B cell (primary cell): Measurements from ENCODE around the gene CDC25A.

ENCODE experiments used
- EZH2 ChIP-seq: IDR thresholded peaks from 2 replicates; pipeline ENCODE4 v1.6.1; 2012; ENCODE audit warnings: borderline replicate concordance, low read depth, mild to moderate bottlenecking, moderate library complexity, low read length; ENCODE audit not compliant: insufficient read depth, poor library complexity, severe bottlenecking
- TF ChIP-seq, protein P1 (sequence below): fragments of 200-600 bp; IDR thresholded peaks from one replicate; pipeline ENCODE4 v1.8.0; 2022; ENCODE audit warnings: antibody characterized with exemption, mild to moderate bottlenecking

DNA sequence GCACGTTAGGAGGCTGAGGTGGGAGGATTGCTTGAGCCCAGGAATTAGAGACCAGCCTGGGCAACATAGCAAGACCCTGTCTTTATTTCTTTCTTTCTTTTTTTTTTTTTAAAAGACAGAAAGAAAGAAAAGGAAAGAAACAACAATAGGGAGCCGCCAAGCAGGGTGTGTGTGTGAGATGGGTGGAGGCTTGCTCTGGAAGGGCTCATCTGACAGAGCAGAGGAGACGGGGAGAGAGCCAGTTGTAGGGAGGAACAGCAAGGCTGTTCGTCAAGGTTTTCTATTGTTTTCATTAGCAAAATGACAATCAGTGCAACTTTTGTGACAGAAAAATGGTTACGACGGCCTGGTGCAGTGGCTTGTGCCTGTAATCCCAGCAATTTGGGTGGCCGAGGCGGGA lies 69.3 kb downstream of the CDC25A start:
- TF ChIP-seq, protein P1, sequence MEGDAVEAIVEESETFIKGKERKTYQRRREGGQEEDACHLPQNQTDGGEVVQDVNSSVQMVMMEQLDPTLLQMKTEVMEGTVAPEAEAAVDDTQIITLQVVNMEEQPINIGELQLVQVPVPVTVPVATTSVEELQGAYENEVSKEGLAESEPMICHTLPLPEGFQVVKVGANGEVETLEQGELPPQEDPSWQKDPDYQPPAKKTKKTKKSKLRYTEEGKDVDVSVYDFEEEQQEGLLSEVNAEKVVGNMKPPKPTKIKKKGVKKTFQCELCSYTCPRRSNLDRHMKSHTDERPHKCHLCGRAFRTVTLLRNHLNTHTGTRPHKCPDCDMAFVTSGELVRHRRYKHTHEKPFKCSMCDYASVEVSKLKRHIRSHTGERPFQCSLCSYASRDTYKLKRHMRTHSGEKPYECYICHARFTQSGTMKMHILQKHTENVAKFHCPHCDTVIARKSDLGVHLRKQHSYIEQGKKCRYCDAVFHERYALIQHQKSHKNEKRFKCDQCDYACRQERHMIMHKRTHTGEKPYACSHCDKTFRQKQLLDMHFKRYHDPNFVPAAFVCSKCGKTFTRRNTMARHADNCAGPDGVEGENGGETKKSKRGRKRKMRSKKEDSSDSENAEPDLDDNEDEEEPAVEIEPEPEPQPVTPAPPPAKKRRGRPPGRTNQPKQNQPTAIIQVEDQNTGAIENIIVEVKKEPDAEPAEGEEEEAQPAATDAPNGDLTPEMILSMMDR = no peak
- no peak for TF ChIP-seq EZH2
